NCI-H1417 treated with DMSO at 0.1 percent for 48 hours (cell line): ENCODE measurements around the gene CSPG4.
A peak's percentile ranks its signal among the peaks of the same experiment; 100 is the strongest.
"Not testable (repeated sequence)": the region's sequence is repeated elsewhere in the genome, so short reads cannot be mapped to it uniquely, and the experiment has no call there.

Experiments
- DNase-seq: peaks from one replicate; lab custom pipeline; 2025; lab: John Stamatoyannopoulos, UW

Gene CSPG4, protein sequence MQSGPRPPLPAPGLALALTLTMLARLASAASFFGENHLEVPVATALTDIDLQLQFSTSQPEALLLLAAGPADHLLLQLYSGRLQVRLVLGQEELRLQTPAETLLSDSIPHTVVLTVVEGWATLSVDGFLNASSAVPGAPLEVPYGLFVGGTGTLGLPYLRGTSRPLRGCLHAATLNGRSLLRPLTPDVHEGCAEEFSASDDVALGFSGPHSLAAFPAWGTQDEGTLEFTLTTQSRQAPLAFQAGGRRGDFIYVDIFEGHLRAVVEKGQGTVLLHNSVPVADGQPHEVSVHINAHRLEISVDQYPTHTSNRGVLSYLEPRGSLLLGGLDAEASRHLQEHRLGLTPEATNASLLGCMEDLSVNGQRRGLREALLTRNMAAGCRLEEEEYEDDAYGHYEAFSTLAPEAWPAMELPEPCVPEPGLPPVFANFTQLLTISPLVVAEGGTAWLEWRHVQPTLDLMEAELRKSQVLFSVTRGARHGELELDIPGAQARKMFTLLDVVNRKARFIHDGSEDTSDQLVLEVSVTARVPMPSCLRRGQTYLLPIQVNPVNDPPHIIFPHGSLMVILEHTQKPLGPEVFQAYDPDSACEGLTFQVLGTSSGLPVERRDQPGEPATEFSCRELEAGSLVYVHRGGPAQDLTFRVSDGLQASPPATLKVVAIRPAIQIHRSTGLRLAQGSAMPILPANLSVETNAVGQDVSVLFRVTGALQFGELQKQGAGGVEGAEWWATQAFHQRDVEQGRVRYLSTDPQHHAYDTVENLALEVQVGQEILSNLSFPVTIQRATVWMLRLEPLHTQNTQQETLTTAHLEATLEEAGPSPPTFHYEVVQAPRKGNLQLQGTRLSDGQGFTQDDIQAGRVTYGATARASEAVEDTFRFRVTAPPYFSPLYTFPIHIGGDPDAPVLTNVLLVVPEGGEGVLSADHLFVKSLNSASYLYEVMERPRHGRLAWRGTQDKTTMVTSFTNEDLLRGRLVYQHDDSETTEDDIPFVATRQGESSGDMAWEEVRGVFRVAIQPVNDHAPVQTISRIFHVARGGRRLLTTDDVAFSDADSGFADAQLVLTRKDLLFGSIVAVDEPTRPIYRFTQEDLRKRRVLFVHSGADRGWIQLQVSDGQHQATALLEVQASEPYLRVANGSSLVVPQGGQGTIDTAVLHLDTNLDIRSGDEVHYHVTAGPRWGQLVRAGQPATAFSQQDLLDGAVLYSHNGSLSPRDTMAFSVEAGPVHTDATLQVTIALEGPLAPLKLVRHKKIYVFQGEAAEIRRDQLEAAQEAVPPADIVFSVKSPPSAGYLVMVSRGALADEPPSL (N-terminal part only)

DNA sequence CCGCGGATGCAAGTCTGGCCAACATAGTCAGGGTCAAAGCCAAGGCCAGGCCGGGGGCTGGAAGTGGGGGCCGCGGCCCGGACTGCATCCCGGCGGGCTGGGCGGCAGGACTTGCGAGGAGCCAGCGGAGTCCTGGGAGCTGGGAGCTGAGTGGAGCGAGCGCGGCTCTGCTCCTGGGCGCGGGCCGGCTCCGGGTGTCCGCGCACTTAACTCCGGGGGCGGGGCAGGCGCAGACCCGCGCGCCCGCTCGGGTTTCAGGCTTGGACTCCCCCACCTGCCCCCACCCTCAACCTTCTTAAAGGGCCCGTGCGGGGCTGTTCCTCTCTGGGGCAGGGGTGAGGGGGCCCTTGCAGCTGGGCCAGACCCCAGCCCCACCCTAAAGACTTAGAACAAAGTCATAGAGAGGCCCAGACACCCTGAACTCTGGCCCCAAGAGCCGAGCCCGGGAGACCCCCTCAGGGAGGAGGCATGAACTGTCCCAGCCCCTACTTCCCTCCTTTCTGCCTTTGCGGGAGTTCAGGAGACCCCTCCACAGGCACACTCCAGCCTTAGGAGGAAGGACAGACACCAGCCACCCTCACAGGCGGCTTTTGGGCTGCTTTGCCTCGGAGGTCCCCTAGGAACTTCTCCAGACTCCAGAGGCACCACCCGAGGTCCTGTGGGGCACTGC lies at the start of gene CSPG4:
Gene CSPG4 (minus strand): TSS at position 181 of the 670 bp plus-strand sequence. CDS start 93 bp downstream, at position 88.
- DNase-seq, result no peak

DNA sequence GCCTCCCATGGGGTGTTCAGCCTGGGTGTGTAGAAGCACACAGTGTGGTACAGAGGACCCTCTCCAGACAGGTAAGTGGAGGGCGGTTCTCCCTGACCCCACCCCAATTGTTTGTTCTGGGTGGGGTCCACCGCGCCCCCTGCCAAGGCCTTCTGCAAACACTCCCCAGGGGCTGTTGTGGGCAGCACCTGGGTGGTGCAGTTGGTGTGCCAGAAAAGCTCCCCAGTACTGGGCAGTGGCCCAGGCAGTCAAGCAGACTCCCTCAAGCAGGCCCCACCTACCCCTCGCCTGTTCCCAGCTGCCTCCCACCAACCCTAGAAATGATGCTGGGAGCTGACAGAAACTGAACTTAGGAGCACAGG lies 49.7 kb upstream of the CSPG4 start:
- DNase-seq, result not testable (repeated sequence)

DNA sequence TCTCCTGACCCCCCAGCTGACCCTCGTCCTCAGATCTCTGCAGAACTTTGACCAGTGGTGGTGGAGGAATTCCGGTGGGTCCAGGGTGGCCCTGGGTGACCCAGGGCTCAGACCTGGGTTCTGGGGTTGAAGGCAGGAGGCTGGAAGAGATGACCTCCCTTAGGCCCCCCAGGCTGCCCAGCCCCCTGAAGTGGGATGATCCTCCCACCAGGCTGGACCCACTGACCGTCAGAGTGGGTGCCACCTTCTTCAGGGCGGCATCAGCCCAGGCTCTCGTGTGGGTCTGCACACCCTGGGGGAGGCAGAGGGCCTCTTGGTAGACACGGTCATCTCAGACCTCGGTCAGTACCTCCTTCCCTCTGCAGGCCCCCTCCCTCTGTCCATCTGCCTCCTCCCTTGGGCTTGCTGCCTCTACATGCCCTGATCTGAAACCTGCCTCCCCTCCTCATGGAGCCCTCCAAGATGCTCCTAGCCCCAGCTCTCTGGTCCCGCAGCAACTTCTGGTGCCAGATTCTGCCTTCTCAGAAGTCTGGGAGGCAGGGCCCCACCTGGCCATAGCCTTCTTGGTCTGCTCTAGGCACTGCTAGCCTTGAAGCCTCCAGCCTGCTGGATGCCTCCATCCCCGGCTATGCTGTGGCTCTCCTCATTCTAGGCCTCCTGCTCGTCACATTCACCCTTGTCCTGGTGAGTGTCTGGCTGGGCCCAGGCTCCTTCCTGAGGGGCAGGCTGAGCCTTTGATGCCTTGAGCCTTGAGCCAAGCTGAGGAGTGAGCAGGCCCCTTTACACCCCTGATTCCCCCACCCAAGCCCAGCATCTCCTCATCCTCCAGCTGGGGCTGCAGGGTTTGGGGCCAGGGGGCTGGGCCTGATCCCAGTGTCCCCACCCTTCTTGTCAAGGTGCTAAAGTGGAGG lies 49.1 kb upstream of the CSPG4 start:
- DNase-seq, result no peak

DNA sequence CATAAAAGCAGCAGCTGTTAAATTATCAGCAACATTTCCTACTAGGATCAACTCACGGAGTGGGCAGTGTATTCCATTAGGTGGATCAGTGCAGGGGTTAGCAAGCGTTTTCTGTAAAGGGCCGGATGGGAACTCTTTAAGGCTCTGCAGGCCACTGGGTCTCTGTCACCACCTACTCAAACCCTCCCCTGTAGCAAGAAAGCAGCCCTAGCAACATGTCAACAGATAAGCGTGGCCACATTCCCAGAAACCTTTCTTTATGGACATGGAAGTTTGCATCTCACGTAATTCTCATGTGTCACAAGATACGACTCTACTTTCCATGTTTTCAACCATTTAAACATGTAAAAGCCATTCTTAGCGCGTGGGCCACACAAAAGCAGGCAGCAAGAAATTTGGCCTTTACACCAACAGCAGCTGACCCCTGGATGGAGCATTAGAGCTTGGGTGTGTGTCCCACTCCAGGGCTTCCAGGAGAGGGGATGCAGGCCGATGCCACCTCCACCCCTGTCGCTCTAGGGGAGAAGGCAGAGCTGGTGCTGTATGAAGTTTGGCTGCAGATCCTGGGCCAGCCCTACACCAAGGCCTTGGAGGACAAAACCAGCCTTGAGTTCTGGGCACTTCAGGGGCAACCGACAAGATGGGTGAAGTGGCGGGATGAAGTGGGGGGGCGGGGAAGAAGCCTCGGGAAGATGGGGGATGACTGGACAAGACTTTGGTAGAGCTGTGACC lies 48.2 kb upstream of the CSPG4 start:
- DNase-seq, result no peak

DNA sequence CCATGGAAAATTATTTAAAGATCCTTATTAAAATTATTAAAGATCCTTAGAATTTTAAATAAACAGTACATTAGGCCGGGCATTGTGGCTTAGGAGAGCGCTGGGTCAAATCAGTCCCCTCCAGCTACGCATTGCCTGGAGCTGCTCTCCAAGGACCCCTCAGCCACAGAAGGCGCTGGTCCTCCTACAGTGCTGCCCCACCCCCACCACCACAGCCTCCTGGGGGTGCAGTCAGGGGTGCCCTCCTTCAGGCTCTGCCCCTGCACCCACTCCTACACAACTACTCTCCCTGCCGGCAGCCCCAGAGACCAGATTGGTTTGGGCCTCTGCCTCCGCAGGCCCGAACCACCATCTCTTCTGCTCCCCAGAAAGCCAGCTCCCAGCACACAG lies 47.5 kb upstream of the CSPG4 start:
- DNase-seq, result not testable (repeated sequence)

DNA sequence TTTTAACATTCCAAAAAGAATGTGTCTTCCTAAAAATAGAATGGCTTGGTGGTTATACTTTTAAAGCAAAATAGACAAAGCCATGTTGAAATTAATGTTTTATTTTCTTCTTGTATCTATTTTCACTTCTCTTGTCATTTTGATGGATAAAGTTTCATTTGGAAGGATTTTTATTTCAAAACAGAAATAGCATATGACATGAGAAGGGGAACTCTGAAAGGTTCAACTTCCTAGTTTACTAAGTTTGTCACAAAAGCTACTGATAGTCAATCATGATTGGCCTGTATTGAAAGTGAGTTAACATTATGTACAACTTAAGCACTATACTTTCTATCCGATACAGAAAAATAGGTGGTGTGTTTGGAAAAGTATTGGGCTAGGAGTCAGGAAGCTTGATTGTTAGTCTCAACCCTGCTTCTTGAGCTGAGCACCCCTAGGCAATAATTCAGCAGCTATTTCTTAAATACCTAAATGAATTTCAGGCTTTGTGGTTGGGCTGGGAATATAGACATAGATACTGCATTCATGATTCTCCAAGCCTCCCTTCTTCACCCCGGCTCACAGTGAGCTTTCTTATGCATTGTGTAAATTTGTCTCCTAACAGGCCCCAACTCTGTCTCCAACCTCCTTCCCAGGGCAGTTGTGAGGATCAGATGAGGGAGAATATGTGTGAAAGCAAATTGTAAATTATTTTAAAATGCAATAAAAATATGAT lies 46.9 kb upstream of the CSPG4 start:
- DNase-seq, result no peak

DNA sequence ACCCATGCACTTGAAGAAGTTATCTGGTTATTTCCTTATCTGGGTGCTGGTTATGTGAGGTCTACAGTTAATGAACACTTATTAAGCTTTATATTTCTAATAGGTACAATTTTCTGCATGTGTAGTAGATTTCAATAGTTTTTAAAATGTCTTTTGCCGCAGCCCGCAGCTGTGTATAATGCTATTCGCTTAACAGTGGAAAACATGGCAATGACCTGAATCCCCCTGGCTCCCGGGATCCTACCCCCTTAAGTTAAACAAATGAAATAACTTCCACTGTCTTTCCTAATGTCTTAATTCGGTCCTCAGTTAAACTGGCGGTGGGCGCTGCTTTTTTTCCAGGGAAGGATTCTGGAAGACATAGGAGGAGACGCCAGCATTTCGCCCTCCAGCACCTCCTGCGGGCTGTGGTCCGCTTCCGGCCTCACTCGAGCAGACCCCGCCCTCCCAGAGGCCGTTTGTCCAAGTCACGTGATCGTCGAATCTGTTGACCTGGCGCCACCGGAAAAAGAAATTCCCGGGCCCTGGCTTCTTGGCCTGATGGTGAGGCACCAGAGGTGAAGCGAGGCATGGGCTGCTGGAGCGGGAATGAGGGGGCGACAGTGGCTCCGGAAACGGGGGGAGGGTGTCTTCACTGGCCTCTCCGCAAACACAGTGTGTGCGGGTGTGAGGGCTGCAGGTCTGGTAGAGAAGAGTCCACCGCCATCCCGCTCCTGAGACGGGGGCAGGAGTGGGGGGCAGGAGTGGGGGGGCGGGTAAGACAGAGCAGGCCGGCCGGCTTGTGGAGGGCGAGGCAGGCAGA lies 45.6 kb upstream of the CSPG4 start:
- DNase-seq, result peak; percentile 78

DNA sequence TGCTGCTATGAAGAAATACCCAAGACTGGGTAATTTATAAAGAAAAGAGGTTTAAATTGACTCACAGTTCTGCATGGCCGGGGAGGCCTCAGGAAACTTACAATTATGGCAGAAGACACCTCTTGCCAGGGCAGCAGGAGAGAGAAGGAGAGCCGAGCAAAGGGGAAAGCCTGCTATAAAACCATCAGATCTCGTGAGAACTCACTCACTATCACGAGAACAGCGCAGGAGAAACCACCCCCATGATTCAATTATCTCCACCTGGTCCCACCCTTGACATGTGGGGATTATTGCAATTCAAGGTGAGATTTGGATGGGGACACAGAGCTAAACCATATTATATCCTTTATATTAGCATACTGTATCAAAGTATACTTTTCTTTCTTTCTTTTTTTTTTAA lies 42.2 kb upstream of the CSPG4 start:
- DNase-seq, result not testable (repeated sequence)

DNA sequence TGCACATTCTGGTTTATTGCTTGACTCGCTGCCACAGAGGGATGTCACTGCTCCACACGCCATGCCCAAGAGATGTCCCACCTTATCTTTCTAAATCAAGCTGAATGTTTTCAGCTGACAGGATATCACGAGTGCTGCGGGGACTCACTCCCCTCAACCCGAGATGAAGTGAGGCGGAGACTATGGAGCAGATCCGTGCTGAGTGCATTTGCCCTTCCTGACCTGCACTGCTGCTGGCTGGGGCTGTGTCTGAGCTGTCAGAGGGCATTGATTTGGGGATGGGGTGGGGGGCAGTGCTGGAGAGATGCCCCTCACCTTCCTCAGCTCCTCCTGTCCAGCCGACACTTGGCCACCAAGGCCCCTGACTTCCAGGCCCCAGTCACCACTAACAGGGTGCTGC lies 40.5 kb upstream of the CSPG4 start:
- no peak for DNase-seq

DNA sequence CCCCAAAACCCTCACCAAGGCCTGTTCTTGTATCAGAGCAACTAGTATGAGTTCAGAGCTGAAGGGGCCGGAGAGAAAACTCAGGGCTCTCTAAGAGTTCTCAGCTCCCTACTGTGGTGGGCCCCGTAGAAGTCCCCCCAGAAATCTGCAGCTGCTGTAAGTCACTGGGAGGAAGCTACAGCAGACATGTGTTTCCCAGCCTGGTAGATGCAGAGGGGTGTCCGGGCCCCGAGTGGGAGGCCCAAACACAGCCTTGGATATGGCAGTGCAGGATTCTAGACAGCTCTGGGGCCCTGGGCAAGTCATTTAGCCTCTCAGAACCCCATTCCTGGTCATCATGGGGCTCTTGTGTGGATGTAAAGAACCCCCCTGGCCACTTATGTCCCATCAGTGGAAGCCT lies 39.2 kb upstream of the CSPG4 start:
- no peak for DNase-seq

DNA sequence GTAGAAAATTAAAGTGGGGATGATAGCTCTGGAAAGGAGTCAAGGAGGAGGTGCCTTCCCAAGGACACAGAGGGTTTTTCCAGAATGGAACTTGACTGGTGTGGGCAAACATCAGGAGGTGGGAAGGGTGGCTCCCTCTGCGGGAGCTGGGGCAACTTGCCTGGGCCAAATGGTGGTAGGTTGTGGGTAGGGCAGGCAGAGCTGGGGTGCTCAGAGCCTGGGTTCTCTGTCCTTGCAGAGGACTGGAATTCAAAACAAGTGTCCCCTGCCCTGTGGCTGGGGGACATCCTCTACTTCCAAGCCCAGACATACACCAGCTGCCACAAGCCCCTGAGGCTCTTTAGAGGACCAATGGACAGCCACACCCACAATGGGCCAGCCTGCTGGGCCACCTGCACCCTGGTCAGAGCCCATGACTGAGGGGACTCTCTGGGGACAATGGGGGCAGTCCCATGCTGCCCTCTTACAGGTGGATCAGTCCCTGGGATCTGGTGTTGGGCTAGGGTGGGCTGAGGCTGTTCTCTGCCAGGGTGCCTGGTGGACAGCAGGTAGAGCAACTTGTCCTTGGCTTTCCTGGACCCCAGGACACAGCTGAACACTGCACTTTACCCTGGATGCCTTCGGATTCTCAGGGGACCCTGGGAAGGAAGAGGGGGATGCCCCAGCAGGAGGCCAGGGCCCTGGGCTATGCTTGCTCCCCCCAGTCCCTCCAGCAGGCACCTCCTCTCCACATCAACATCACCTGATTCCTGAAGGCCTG lies 38.6 kb upstream of the CSPG4 start:
- no peak for DNase-seq

DNA sequence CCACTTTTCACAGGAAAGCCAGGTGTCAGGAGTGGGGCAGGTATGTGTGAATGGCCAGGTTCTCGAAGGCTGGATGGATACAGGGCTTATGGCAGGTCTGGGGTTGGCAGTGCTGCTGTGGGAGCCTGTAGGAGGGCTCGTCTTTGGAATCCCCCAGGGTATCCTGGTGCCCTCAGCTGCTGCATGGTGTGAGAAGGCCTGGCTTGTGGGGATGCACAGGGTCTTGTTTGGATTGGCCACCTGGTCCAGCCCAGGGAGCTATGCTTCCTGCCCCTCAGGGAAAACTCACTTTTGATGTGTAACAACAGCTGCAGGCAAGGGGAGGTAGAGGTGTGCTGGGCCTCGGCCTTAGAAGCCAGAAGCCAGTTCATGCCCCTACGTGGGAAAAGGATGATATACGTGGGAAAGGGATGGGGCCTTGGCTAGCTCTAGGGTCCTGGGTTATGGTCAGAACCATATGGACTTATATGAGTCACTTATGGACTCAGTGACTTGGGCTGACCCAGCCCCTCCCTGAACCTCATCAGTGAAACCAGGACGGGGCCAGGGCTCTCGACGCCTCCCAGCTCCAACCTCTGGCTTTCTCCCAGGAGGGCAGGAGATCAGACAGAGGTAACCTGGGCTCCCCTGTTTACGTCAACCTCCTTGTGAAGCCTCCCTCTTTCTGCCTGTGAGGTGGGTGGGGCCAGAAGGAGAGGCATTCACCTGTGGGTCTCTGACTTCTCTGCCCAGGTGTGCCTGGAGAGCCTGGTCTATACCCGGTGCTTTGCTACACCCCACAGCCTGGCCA lies 37.8 kb upstream of the CSPG4 start:
- DNase-seq, result no peak

DNA sequence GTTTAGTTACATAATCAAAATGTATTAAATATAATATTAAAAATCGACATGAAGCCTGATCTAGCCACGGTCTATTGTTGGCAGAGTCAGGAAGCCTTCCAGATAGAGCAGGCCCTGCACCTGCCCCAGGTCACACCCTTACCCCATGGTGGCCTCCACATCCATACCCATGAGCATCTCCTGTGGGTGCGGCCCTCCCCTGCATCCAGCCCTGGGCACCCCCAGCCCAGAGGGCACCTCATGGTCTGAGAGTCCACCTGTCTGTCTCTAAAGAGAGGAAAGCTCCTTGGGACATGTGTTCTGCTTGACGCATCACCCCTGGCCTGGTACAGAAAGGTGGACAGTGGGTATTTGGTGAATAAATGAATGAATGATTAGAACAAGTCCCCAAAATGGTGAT lies 37.2 kb upstream of the CSPG4 start:
- DNase-seq, result no peak

DNA sequence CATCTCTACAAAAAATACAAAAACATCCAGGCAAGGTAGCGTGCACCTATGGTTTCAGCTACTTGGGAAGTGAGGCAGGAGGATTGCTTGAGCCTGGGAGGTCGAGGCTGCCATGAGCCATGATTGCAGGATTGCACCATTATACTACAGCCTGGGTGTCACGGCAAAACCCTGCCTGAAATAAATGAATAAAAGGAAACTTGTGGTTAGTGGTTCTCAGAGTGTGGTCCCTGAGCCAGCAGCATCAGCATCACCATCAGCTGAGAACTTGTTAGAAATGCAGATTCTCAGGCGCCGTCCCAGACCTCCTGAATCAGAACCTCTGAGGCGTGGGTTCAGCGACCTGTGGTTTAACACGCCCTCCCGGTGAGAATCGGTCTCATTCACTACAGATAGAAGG lies 36.2 kb upstream of the CSPG4 start:
- not testable (repeated sequence) for DNase-seq

DNA sequence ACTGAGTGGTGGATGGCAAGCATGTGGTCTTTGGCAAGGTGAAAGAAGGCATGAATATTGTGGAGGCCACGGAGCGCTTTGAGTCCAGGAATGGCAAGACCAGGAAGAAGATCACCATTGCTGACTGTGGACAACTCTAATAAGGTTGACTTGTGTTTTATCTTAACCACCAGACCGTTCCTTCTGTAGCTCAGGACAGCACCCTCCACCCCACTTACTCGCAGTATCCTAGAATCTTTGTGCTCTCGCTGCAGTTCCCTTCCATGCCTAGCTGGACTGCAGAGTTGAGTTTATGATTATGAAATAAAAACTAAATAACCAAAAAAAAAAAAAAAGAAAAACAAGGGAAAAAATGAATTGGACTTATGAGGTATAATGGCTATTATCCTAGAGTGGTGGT lies 34.5 kb upstream of the CSPG4 start:
- not testable (repeated sequence) for DNase-seq

DNA sequence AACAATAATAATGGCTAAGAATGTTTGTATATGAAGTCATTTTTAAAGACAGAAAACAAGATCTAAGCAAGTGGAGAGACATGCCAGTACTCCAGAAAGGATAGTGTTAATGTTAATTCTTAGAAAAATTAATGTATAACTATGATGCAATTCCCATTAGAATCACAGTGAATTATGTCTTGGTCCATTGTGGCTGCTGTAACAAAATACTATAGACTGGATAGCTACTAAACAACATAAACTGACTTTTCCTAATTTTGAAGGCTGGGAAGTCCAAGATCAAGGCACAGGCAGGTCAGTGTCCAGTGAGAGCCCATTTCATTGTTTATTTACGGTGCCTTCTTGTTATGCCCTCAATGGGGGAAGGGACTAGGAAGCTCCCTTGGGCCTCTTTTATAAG lies 32.7 kb upstream of the CSPG4 start:
- no peak for DNase-seq

DNA sequence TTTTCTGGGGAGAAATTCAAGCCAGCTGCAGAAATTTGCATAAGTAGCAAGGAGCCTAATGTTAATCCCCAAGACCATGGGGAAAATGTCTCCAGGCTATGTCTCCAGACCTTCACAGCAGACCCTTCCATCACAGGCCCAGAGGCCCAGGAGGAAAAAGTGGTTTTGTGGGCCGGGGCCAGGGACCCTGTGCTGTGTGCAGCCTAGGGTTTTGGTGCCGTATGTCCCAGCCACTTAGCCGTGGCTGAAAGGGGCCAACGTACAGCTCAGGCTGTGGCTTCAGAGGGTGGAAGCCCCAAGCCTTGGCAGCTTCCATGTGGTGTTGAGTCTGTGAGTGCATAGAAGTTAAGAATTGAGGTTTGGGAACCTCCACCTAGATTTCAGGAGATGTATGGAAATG lies 29.7 kb upstream of the CSPG4 start:
- DNase-seq, result not testable (repeated sequence)
